ENCODE measurements around the gene PEX11B. TPM values are rescaled to one million over a fixed set of nuclear protein-coding genes. Genes with fewer than 3 reads are reported as not detected.

Gene PEX11B
- total RNA-seq, 1 experiment from 2014 or later = 13.7 TPM

DNA sequence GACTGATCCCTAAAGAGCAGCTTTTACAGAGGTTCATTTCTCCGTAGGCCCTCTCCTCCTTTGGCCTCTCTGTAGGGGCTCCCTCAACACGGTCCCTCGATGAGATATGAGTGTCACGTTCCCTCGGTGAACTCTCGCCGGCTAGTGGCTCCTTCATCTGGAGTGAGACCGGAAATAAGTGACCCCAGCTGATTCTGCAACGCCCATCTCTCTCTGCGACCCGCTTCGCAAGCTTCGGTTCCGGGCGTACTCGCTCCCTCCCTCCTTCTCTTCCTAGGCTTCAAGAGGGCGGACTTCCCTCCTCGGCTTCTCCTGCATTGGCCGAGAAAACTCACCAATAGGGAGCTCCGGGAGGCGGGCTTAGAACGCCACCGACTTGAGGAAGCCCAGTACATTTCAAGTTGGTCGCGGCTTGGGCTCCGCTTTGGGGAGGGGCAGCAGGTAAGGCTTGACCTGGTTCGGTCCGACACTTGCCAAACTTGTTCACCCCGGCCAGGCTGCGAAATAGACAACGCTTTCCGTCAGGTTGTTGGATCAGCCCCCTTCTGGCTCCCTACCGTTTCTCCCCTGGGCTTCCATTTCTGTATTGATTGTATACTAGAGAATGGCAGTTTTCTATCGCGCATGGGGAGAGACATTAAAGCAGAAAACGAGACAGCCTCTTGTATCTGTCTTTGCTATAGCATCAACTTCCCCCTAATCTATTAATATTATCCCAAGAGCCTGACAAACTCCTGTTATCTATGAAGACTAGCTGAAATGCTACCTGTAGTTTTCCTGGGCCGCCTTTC is 46.0 kb upstream of the PEX11B start, which contains the start of the genes ANKRD34A and POLR3GL:
Gene ANKRD34A (minus strand): TSS at position 248 of the 791 bp plus-strand sequence. CDS start 2,816 bp downstream, outside the sequence.
Gene POLR3GL (plus strand): TSS at position 363 of the 791 bp plus-strand sequence. CDS start 10,176 bp downstream, outside the sequence.
- Mint-ChIP-seq H3K27ac (peak within 1 kb of the TSS in 1 of 3 experiments; percentile 90; a peak in 2 of 7 replicates), H3K27me3 (ENCODE audit: low read depth) (peaks cover 46% of the 10 kb centered on the region)
- WGBS (ENCODE audit: extremely low coverage, insufficient read length, low lambda C conversion rate) = no CpG with 5 or more reads among the region's 37 CpGs

More for the DNA sequence above, 46.0 kb upstream of the PEX11B start, which contains the start of the genes ANKRD34A and POLR3GL:
- peaks cover 26 to 35% of the 10 kb centered on the region in 2 experiments for H3K4me1 Mint-ChIP-seq
- H4K91ac ChIP-seq (ENCODE audit: insufficient read length, low read depth, low read length) = no peak within 1 kb of the TSS
- H3K18ac ChIP-seq (ENCODE audit: insufficient read length, low read depth, low read length) = no peak within 1 kb of the TSS
- H3K36me3 Mint-ChIP-seq (ENCODE audit: insufficient read depth in 1 of 3, low read depth in 3 of 3) = peaks cover 0 to 2% (median 0%) of the 10 kb centered on the region in 3 experiments; a peak in 2 of 7 replicates
- H3K23me2 ChIP-seq (ENCODE audit: insufficient read length, low read depth, low read length, poor library complexity, severe bottlenecking) = peaks cover 27% of the 10 kb centered on the region
- peak within 1 kb of the TSS; percentile 17 for H3K9ac ChIP-seq (ENCODE audit: extremely low read depth, insufficient read length, low read length)
- no peak within 1 kb of the TSS for H2BK120ac ChIP-seq (ENCODE audit: low read depth, low read length, poor library complexity, severe bottlenecking)
- H2BK20ac ChIP-seq (ENCODE audit: low read depth, low read length, poor library complexity, severe bottlenecking) = no peak within 1 kb of the TSS
- H4K8ac ChIP-seq (replicated peaks; ENCODE audit: insufficient read length, low read depth, low read length) = no peak within 1 kb of the TSS
- H3K56ac ChIP-seq (ENCODE audit: insufficient read length, low read depth, low read length) = no peak within 1 kb of the TSS
- H3K9me3 ChIP-seq (ENCODE audit: control insufficient read depth, low read depth, low read length) = no peaks in the 10 kb centered on the region
- H4K5ac ChIP-seq (ENCODE audit: insufficient read length, low read depth, low read length) = no peak within 1 kb of the TSS
- DNase-seq = peak; percentile 98
- no peak within 1 kb of the TSS for H2BK15ac ChIP-seq (ENCODE audit: low read depth, low read length)
- peak within 1 kb of the TSS; percentile 75 for H3K4me2 ChIP-seq (ENCODE audit: insufficient read depth, insufficient read length, low read length)
- H3K79me2 ChIP-seq (ENCODE audit: insufficient read depth, low read length) = no peaks in the 10 kb centered on the region
- H3K4ac ChIP-seq (ENCODE audit: low read depth, low read length) = no peak within 1 kb of the TSS
- no peak within 1 kb of the TSS for H3K14ac ChIP-seq (ENCODE audit: insufficient read depth, low read length)
- peaks cover 30% of the 10 kb centered on the region for H3K27me3 ChIP-seq (ENCODE audit: insufficient read depth, low read length)
- peak within 1 kb of the TSS; percentile 72 for H2AFZ ChIP-seq (ENCODE audit: low read length)
- H4K20me1 ChIP-seq (ENCODE audit: control insufficient read depth, insufficient read depth, insufficient read length) = no peaks in the 10 kb centered on the region
- no peak within 1 kb of the TSS for H2BK5ac ChIP-seq (ENCODE audit: insufficient read length, low read length)
- no peak within 1 kb of the TSS for H2BK12ac ChIP-seq (ENCODE audit: insufficient read length, low read depth, low read length)
- no peaks in the 10 kb centered on the region for H3K79me1 ChIP-seq (ENCODE audit: insufficient read depth, low read depth, low read length, poor library complexity, severe bottlenecking)
- H3K9me3 Mint-ChIP-seq = peaks cover 3% of the 10 kb centered on the region in 2 experiments; a peak in 3 of 5 replicates
- H3T11ph ChIP-seq (ENCODE audit: low read length) = no peak within 1 kb of the TSS
- TF ChIP-seq, protein P1, sequence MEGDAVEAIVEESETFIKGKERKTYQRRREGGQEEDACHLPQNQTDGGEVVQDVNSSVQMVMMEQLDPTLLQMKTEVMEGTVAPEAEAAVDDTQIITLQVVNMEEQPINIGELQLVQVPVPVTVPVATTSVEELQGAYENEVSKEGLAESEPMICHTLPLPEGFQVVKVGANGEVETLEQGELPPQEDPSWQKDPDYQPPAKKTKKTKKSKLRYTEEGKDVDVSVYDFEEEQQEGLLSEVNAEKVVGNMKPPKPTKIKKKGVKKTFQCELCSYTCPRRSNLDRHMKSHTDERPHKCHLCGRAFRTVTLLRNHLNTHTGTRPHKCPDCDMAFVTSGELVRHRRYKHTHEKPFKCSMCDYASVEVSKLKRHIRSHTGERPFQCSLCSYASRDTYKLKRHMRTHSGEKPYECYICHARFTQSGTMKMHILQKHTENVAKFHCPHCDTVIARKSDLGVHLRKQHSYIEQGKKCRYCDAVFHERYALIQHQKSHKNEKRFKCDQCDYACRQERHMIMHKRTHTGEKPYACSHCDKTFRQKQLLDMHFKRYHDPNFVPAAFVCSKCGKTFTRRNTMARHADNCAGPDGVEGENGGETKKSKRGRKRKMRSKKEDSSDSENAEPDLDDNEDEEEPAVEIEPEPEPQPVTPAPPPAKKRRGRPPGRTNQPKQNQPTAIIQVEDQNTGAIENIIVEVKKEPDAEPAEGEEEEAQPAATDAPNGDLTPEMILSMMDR (conservative IDR thresholded peaks at IDR 0.05) = no peak
- no peak within 1 kb of the TSS for H3K23ac ChIP-seq (ENCODE audit: insufficient read length, low read depth, low read length)
- H3K27ac ChIP-seq (ENCODE audit: insufficient read length, low read depth, low read length) = no peak within 1 kb of the TSS
- H3K4me1 ChIP-seq (ENCODE audit: insufficient read depth, low read length) = peaks cover 2% of the 10 kb centered on the region; the same call in 1 of the 2 replicates
- peak within 1 kb of the TSS; percentile 78 to 92 for H3K4me3 Mint-ChIP-seq
- H2AK5ac ChIP-seq (ENCODE audit: insufficient read length, low read length) = no peak within 1 kb of the TSS

Data from H9 (cell line).